ENCODE results near the gene GABRB2.

GABRB2 gene

DNA sequence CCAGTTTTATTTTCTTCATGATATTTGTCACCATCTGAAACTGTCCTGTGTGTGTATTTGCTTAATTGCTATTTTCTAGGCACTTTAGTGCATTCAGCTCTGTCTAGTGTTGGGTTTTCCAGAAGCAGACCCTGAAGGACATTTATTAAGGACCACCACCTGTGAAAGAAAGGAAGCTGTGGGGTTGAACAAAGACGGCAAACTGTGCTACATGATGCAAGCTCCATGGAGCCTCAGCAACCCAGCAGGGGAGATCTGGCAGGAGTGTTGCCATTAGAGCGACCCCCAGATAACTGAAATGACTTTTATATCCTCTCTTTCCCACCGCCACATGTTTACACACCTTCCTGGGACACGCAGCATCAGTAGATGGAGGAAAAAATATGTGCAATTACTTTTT, 125.5 kb downstream of the GABRB2 start:
- no peak overlapping the region for H3K4me3 ChIP-seq (ENCODE audit: low read depth, low read length)
- no peak for DNase-seq
- H3K36me3 ChIP-seq (replicated peaks), result no peaks in the 10 kb centered on the region
- TF ChIP-seq, protein P1, sequence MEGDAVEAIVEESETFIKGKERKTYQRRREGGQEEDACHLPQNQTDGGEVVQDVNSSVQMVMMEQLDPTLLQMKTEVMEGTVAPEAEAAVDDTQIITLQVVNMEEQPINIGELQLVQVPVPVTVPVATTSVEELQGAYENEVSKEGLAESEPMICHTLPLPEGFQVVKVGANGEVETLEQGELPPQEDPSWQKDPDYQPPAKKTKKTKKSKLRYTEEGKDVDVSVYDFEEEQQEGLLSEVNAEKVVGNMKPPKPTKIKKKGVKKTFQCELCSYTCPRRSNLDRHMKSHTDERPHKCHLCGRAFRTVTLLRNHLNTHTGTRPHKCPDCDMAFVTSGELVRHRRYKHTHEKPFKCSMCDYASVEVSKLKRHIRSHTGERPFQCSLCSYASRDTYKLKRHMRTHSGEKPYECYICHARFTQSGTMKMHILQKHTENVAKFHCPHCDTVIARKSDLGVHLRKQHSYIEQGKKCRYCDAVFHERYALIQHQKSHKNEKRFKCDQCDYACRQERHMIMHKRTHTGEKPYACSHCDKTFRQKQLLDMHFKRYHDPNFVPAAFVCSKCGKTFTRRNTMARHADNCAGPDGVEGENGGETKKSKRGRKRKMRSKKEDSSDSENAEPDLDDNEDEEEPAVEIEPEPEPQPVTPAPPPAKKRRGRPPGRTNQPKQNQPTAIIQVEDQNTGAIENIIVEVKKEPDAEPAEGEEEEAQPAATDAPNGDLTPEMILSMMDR (IDR thresholded peaks at IDR 0.05; ENCODE audit: low read depth, low read length, missing control alignments), result no peak
- no peak overlapping the region for H3K27ac ChIP-seq
- H3K27me3 ChIP-seq (replicated peaks), result no peaks in the 10 kb centered on the region
- in situ Hi-C loops (cut with HindIII; ENCODE audit: low pct_ligation_motif_present, low sequenced_read_pairs), result no loop called here

DNA sequence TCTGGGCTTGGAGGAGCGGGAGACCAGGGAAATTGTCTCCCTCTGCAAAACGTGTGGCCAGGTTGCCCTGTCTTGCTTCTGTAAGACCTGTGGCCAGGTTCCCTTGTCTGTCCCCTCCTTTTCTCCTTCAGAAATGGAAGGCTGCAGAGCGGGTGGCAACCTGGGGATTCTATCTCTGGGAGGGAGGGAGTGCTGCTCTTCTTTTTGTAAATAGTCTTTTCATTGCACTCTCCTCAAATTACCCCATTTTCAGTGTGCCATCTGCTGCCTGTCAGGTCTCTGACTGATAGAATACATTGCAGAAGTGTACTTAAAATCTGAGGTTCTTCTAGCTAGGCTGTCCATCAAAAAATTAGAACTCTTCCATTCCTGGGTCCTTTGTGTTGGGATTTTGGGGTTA, 126.0 kb downstream of the GABRB2 start:
- in situ Hi-C loops (cut with HindIII; ENCODE audit: low pct_ligation_motif_present, low sequenced_read_pairs), result no loop called here
- no peak overlapping the region for H3K4me3 ChIP-seq (ENCODE audit: low read depth, low read length)
- H3K27me3 ChIP-seq (replicated peaks), result no peaks in the 10 kb centered on the region
- no peak for DNase-seq
- H3K27ac ChIP-seq, result no peak overlapping the region
- TF ChIP-seq, protein P1 (IDR thresholded peaks at IDR 0.05; ENCODE audit: low read depth, low read length, missing control alignments), result no peak
- no peaks in the 10 kb centered on the region for H3K36me3 ChIP-seq (replicated peaks)

- Histone ChIP-seq H3K36me3 (replicated peaks) (no peaks in the 10 kb centered on the region), H3K27me3 (replicated peaks) (no peaks in the 10 kb centered on the region), H3K4me3 (ENCODE audit: low read depth, low read length) (no peak overlapping the region), H3K27ac (no peak overlapping the region)
- DNase-seq, result no peak
- in situ Hi-C loops (cut with HindIII; ENCODE audit: low pct_ligation_motif_present, low sequenced_read_pairs), result no loop called here
- TF ChIP-seq, protein P1 (IDR thresholded peaks at IDR 0.05; ENCODE audit: low read depth, low read length, missing control alignments), result no peak
Observed at GRCh38 chr5:161414896-161415295, 131.6 kb downstream of the GABRB2 start.

- TF ChIP-seq, protein P1 (IDR thresholded peaks at IDR 0.05; ENCODE audit: low read depth, low read length, missing control alignments), result no peak
- in situ Hi-C loops (cut with HindIII; ENCODE audit: low pct_ligation_motif_present, low sequenced_read_pairs), result no loop called here
- H3K27ac ChIP-seq, result no peak overlapping the region
- no peak for DNase-seq
- no peaks in the 10 kb centered on the region for H3K27me3 ChIP-seq (replicated peaks)
- no peak overlapping the region for H3K4me3 ChIP-seq (ENCODE audit: low read depth, low read length)
- H3K36me3 ChIP-seq (replicated peaks), result no peaks in the 10 kb centered on the region
Observed at GRCh38 chr5:161414037-161414436, 132.5 kb downstream of the GABRB2 start.

DNA sequence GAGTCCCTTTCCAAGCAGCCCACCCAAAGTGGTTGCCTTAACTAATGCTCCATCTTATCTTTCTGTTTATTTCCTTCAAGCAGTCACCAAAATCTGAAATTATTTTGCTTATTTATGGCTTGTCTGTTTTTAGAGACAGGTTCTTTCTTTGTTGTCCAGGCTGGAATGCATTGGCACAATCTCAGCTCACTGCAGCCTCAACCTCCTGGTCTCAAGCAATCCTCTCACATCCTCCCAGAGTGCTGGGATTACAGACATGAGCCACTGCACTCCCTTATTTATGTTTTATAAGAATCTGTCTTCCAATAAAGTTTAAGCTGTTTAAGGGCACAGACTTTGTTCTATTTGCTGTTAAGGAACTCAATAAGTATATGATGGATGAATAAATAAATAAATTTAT, 133.7 kb downstream of the GABRB2 start:
- in situ Hi-C loops (cut with HindIII; ENCODE audit: low pct_ligation_motif_present, low sequenced_read_pairs), result no loop called here
- TF ChIP-seq, protein P1 (IDR thresholded peaks at IDR 0.05; ENCODE audit: low read depth, low read length, missing control alignments), result no peak
- no peak for DNase-seq

DNA sequence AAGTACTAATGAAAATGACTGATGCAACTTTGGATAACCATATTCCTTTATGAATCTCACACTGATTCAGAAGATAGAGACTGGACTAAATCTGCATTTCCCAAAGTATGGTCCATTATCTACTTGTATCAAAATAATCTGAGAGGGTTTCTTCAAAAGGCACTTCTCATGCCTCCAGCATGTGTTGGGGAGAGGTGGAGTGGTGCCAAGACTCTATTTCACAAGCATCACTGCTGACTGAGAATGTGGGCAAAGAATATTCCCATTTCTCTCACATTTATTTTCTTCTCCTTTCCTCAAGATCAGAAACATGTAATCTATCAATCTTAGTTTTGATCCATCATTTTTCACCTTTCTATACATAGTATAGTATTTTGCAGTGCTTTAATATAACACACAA, 135.4 kb downstream of the GABRB2 start:
- H3K36me3 ChIP-seq (replicated peaks), result no peaks in the 10 kb centered on the region
- no peaks in the 10 kb centered on the region for H3K27me3 ChIP-seq (replicated peaks)
- no peak overlapping the region for H3K4me3 ChIP-seq (ENCODE audit: low read depth, low read length)
- H3K27ac ChIP-seq, result no peak overlapping the region
- TF ChIP-seq, protein P1 (IDR thresholded peaks at IDR 0.05; ENCODE audit: low read depth, low read length, missing control alignments), result no peak
- no peak for DNase-seq
- in situ Hi-C loops (cut with HindIII; ENCODE audit: low pct_ligation_motif_present, low sequenced_read_pairs), result no loop called here

More for the DNA sequence above, 133.7 kb downstream of the GABRB2 start:
- Histone ChIP-seq H3K27me3 (replicated peaks) (no peaks in the 10 kb centered on the region), H3K4me3 (ENCODE audit: low read depth, low read length) (no peak overlapping the region), H3K27ac (no peak overlapping the region), H3K36me3 (replicated peaks) (no peaks in the 10 kb centered on the region)
